Liver (tissue), 9 donors: Measurements from ENCODE around the gene BRSK2. TPM values are rescaled to one million over a fixed set of nuclear protein-coding genes. Genes with fewer than 3 reads are reported as not detected.

Experiments
- DNase-seq: peaks from one replicate; pipeline ENCODE4 v3.0.0-alpha.2; 2017; ENCODE audit warnings: low spot score
- H3K27ac ChIP-seq, 2 donors: one replicate each; pipeline ENCODE4 v1.7.0; 2013; ENCODE audit warnings: inconsistent platforms in 2 of 2, low read length in 2 of 2, control low read depth in 1 of 2, low read depth in 1 of 2, mild to moderate bottlenecking in 1 of 2
- H3K27me3 ChIP-seq, 4 donors: one replicate each; pipeline versions ENCODE4 v1.6.1 to v1.7.0; 2013; ENCODE audit warnings: low read length in 3 of 4, inconsistent platforms in 1 of 4, mild to moderate bottlenecking in 1 of 4, moderate library complexity in 1 of 4; ENCODE audit not compliant: control insufficient read depth in 4 of 4, insufficient read depth in 4 of 4
- H3K36me3 ChIP-seq, 4 donors: one replicate each; pipeline versions ENCODE4 v1.6.1 to v1.7.0; 2013; ENCODE audit warnings: low read length in 3 of 4, mild to moderate bottlenecking in 3 of 4, low read depth in 1 of 4, moderate library complexity in 1 of 4; ENCODE audit not compliant: control insufficient read depth in 4 of 4, insufficient read depth in 3 of 4
- H3K4me1 ChIP-seq, 4 donors: one replicate each; pipeline versions ENCODE4 v1.6.1 to v1.7.0; 2013; ENCODE audit warnings: low read length in 3 of 4, mild to moderate bottlenecking in 3 of 4, moderate library complexity in 1 of 4; ENCODE audit not compliant: control insufficient read depth in 4 of 4, insufficient read depth in 4 of 4
- H3K4me3 ChIP-seq, 3 donors: one replicate each; pipeline versions ENCODE4 v1.6.1 to v1.7.0; 2013; ENCODE audit warnings: low read length in 3 of 3, control low read depth in 1 of 3, low read depth in 1 of 3, mild to moderate bottlenecking in 1 of 3
- H3K9ac ChIP-seq, 2 donors: one replicate each; pipeline ENCODE4 v1.7.0; 2013; ENCODE audit warnings: low read length in 2 of 2, mild to moderate bottlenecking in 2 of 2, moderate library complexity in 2 of 2, control low read depth in 1 of 2, low read depth in 1 of 2
- H3K9me3 ChIP-seq, 4 donors: one replicate each; pipeline versions ENCODE4 v1.6.1 to v1.7.0; 2013; ENCODE audit warnings: low read length in 3 of 4; ENCODE audit not compliant: control insufficient read depth in 4 of 4
- ATF3 ChIP-seq: IDR thresholded peaks from 2 replicates; pipeline ENCODE4 v1.6.1; 2016; ENCODE audit warnings: antibody characterized with exemption
- CTCF ChIP-seq: fragments of 150-350 bp; IDR thresholded peaks from 2 replicates; pipeline ENCODE4 v1.5.1; 2017; ENCODE audit warnings: improper control_type of control experiment, low read depth, low read length; ENCODE audit not compliant: missing input control
- EGR1 ChIP-seq, 2 donors: IDR thresholded peaks; 2 replicates each; pipeline ENCODE4 v1.6.1; 2016 to 2018; ENCODE audit warnings: antibody characterized with exemption in 2 of 2, low read depth in 2 of 2
- GABPA ChIP-seq, 2 donors: IDR thresholded peaks in 1 of 2; conservative IDR thresholded peaks in 1 of 2; 2 replicates each; pipeline ENCODE4 v1.6.1; 2016; ENCODE audit warnings: antibody characterized with exemption in 2 of 2, mild to moderate bottlenecking in 1 of 2, moderate library complexity in 1 of 2
- HNF4A ChIP-seq, 2 donors: conservative IDR thresholded peaks; 2 replicates each; pipeline ENCODE4 v1.6.1; 2016; ENCODE audit warnings: antibody characterized with exemption in 2 of 2, mild to moderate bottlenecking in 2 of 2
- HNF4G ChIP-seq: IDR thresholded peaks from 2 replicates; pipeline ENCODE4 v1.6.1; 2016; ENCODE audit warnings: antibody characterized with exemption
- JUND ChIP-seq, 2 donors: IDR thresholded peaks; 2 replicates each; pipeline ENCODE4 v1.6.1; 2016; ENCODE audit warnings: antibody characterized with exemption in 2 of 2
- MAX ChIP-seq: IDR thresholded peaks from 2 replicates; pipeline ENCODE4 v1.6.1; 2016; ENCODE audit warnings: antibody characterized with exemption
- NR2F2 ChIP-seq: IDR thresholded peaks from 2 replicates; pipeline ENCODE4 v1.6.1; 2016; ENCODE audit warnings: antibody characterized with exemption
- RAD21 ChIP-seq, 2 donors: IDR thresholded peaks; 2 replicates each; pipeline ENCODE4 v1.6.1; 2016; ENCODE audit warnings: antibody characterized with exemption in 2 of 2, mild to moderate bottlenecking in 2 of 2
- REST ChIP-seq: IDR thresholded peaks from 2 replicates; pipeline ENCODE4 v1.6.1; 2016; ENCODE audit warnings: antibody characterized with exemption, mild to moderate bottlenecking
- RXRA ChIP-seq, 2 donors: IDR thresholded peaks; 2 replicates each; pipeline ENCODE4 v1.6.1; 2017 to 2018; ENCODE audit warnings: antibody characterized with exemption in 2 of 2, mild to moderate bottlenecking in 1 of 2
- SP1 ChIP-seq: IDR thresholded peaks from 2 replicates; pipeline ENCODE4 v1.6.1; 2018; ENCODE audit warnings: antibody characterized with exemption, mild to moderate bottlenecking
- TAF1 ChIP-seq: conservative IDR thresholded peaks from 2 replicates; pipeline ENCODE4 v1.6.1; 2016; ENCODE audit warnings: antibody characterized with exemption, mild to moderate bottlenecking
- YY1 ChIP-seq: IDR thresholded peaks from 2 replicates; pipeline ENCODE4 v1.6.1; 2016; ENCODE audit warnings: antibody characterized with exemption, mild to moderate bottlenecking
- ZBTB33 ChIP-seq: IDR thresholded peaks from 2 replicates; pipeline ENCODE4 v1.6.1; 2016; ENCODE audit warnings: antibody characterized with exemption
- WGBS: extraction: QIAGEN DNeasy Blood & Tissue Kit; methylation state at CpG from one replicate; pipeline ENCODE4 v1.1.7; 2013; 5-methylcytosine and 5-hydroxymethylcytosine counted together
- polyA plus RNA-seq, 2 donors: library from polyadenylated mRNA; stranded (reverse) in 1 of 2; unstranded in 1 of 2; fragments of 200-250 nt in 1 of 2; fragments of >200 nt in 1 of 2; fragmentation: Nextera tagmentation in 1 of 2; extraction: Ambion mirVana in 1 of 2; gene quantifications; one replicate each; pipeline versions ENCODE4 v1.2.1 to v1.2.3, GENCODE V29; 2013 to 2015
- total RNA-seq, 2 donors: library from RNA; depleted of rRNA; stranded (reverse); fragments of >200 nt; gene quantifications; one replicate each; pipeline ENCODE4 v1.2.3, GENCODE V29; 2014
- donor health status: healthy.
- donor health status: healthy.
- donor health status: healthy.
- donor health status: healthy.
- donor health status: healthy.

BRSK2 gene
- total and polyA plus RNA-seq, 4 donors, result 0.05 to 0.17 TPM; not detected in 2

- Histone ChIP-seq H3K4me1 (peaks cover 0 to 3% (median under 1%) of the 10 kb centered on the region in 4 donors), H3K9ac (no peak overlapping the region), H3K9me3 (no peaks in the 10 kb centered on the region), H3K4me3 (no peak overlapping the region), H3K27me3 (no peaks in the 10 kb centered on the region), H3K36me3 (peaks cover 4 to 21% (median 9%) of the 10 kb centered on the region in 4 donors), H3K27ac (no peak overlapping the region)
- WGBS, result 89% methylated on average over 32 of the region's 32 CpGs
- no peak for DNase-seq
- TF ChIP-seq RXRA (IDR thresholded peaks at IDR 0.05), result no peak
- TF ChIP-seq HNF4G, result no peak
- TF ChIP-seq SP1, result no peak
- no peak for TF ChIP-seq RAD21 (IDR thresholded peaks at IDR 0.05)
- no peak for TF ChIP-seq MAX
- TF ChIP-seq EGR1 (IDR thresholded peaks at IDR 0.05; ENCODE audit: low read depth in 2 of 2), result no peak
- TF ChIP-seq REST, result no peak
- no peak for TF ChIP-seq ATF3
- no peak for TF ChIP-seq YY1
- no peak for TF ChIP-seq ZBTB33
- no peak for TF ChIP-seq TAF1
Measured at GRCh38 chr11:1482581-1483444, 93.1 kb downstream of the BRSK2 start.

GRCh38 chr11:1483445-1483961, 93.8 kb downstream of the BRSK2 start:
- TF ChIP-seq SP1 (no peak), EGR1 (IDR thresholded peaks at IDR 0.05; ENCODE audit: low read depth in 2 of 2) (no peak), CTCF (no peak), NR2F2 (no peak), HNF4G (no peak), ATF3 (no peak), TAF1 (no peak), JUND (IDR thresholded peaks at IDR 0.05) (no peak), GABPA (IDR thresholded peaks at IDR 0.05 in 1 of 2, conservative IDR thresholded peaks at IDR 0.05 in 1 of 2) (no peak), HNF4A (conservative IDR thresholded peaks at IDR 0.05) (no peak)
- no peak overlapping the region for H3K4me3 ChIP-seq
- 82% methylated on average over 6 of the region's 6 CpGs for WGBS
- no peak overlapping the region for H3K9ac ChIP-seq
- DNase-seq, result no peak
- no peak overlapping the region for H3K27ac ChIP-seq
- peaks cover 3 to 16% (median 8%) of the 10 kb centered on the region in 4 donors for H3K36me3 ChIP-seq
- no peaks in the 10 kb centered on the region for H3K27me3 ChIP-seq
- H3K4me1 ChIP-seq, result peaks cover 0 to 6% (median 2%) of the 10 kb centered on the region in 4 donors
- H3K9me3 ChIP-seq, result no peaks in the 10 kb centered on the region
